AG09309 (cell line): ENCODE data around the gene ZBTB32.
"Not testable (repeated sequence)": the region's sequence is repeated elsewhere in the genome, so short reads cannot be mapped to it uniquely, and the experiment has no call there.

Source experiments
- DNase-seq: peaks from one replicate; pipeline ENCODE4 v3.0.0-alpha.2; 2010; ENCODE audit warnings: low read depth
- H3K4me3 ChIP-seq: 2 replicates; pipeline ENCODE4 v1.5.1; 2011; ENCODE audit warnings: mild to moderate bottlenecking, low read depth, low read length, moderate library complexity; ENCODE audit not compliant: control insufficient read depth
- CTCF ChIP-seq: IDR thresholded peaks from 2 replicates; pipeline ENCODE4 v1.5.1; 2011; ENCODE audit warnings: mild to moderate bottlenecking, low read depth, low read length, inconsistent platforms; ENCODE audit not compliant: insufficient read depth, control insufficient read depth; ENCODE audit errors: missing control alignments

Gene ZBTB32

GRCh38 chr19:35671818-35672217 is 32.5 kb upstream of the ZBTB32 start:
- TF ChIP-seq CTCF, result no peak
- no peak overlapping the region for H3K4me3 ChIP-seq
- no peak for DNase-seq

GRCh38 chr19:35673121-35673804 is 31.1 kb upstream of the ZBTB32 start:
- no peak for TF ChIP-seq CTCF
- DNase-seq, result peak; percentile 5
- H3K4me3 ChIP-seq, result peak overlapping the region; percentile 48

- no peak for DNase-seq
- H3K4me3 ChIP-seq, result no peak overlapping the region
- no peak for TF ChIP-seq CTCF
Observed at GRCh38 chr19:35675589-35676140, 28.7 kb upstream of the ZBTB32 start.

GRCh38 chr19:35689836-35690235 is 14.5 kb upstream of the ZBTB32 start:
- H3K4me3 ChIP-seq, result no peak overlapping the region
- no peak for TF ChIP-seq CTCF
- no peak for DNase-seq

GRCh38 chr19:35691106-35691505 is 13.3 kb upstream of the ZBTB32 start:
- DNase-seq, H3K4me3 ChIP-seq: not testable (repeated sequence)

- H3K4me3 ChIP-seq, result no peak overlapping the region
- no peak for TF ChIP-seq CTCF
- no peak for DNase-seq
Observed at GRCh38 chr19:35692010-35692409, 12.3 kb upstream of the ZBTB32 start.

GRCh38 chr19:35693422-35693821 is 10.9 kb upstream of the ZBTB32 start:
- TF ChIP-seq CTCF, result no peak
- no peak overlapping the region for H3K4me3 ChIP-seq
- DNase-seq, result no peak
